HG03432 (cell line): ENCODE data around the gene NT5C3A.

ENCODE experiments used
- ATAC-seq: cut with Tn5 transposase; IDR thresholded peaks from one replicate; pipeline ENCODE4 v1.9.1; 2021; ENCODE audit warnings: mild to moderate bottlenecking, moderate library complexity; ENCODE audit not compliant: unreplicated experiment

The NT5C3A gene

GRCh38 chr7:33076737-33077136 lies 14.2 kb upstream of the NT5C3A start:
- ATAC-seq = peak; percentile 50

GRCh38 chr7:33075818-33076518 lies 13.4 kb upstream of the NT5C3A start:
- ATAC-seq = no peak

- no peak for ATAC-seq
Measured at GRCh38 chr7:33073243-33073642, 10.7 kb upstream of the NT5C3A start.

- ATAC-seq = no peak
Measured at GRCh38 chr7:33072471-33072870, 9.9 kb upstream of the NT5C3A start.

- ATAC-seq = no peak
Measured at GRCh38 chr7:33070831-33071230, 8.3 kb upstream of the NT5C3A start.

GRCh38 chr7:33070277-33070676 lies 7.7 kb upstream of the NT5C3A start:
- no peak for ATAC-seq

- ATAC-seq = no peak
Measured at GRCh38 chr7:33067921-33068320, 5.3 kb upstream of the NT5C3A start.

- no peak for ATAC-seq
Measured at GRCh38 chr7:33066771-33067170, 4.2 kb upstream of the NT5C3A start.

- no peak for ATAC-seq
Measured at GRCh38 chr7:33065981-33066380, 3.4 kb upstream of the NT5C3A start.

GRCh38 chr7:33062782-33063443 lies 337 bp upstream of the NT5C3A start:
- peak; percentile 95 for ATAC-seq

- ATAC-seq = no peak
Measured at GRCh38 chr7:33061282-33061937, 1.2 kb downstream of the NT5C3A start.

- ATAC-seq = no peak
Measured at GRCh38 chr7:33059635-33060034, 2.9 kb downstream of the NT5C3A start.

- no peak for ATAC-seq
Measured at GRCh38 chr7:33055158-33055557, 7.4 kb downstream of the NT5C3A start.

GRCh38 chr7:33054261-33054964 lies 8.2 kb downstream of the NT5C3A start:
- peak; percentile 36 for ATAC-seq

GRCh38 chr7:33053721-33054120 lies 8.9 kb downstream of the NT5C3A start:
- no peak for ATAC-seq

- ATAC-seq = peak; percentile 65
Measured at GRCh38 chr7:33050535-33051318, 11.8 kb downstream of the NT5C3A start.

GRCh38 chr7:33048704-33049103 lies 13.9 kb downstream of the NT5C3A start:
- no peak for ATAC-seq

- ATAC-seq = no peak
Measured at GRCh38 chr7:33048257-33048656, 14.3 kb downstream of the NT5C3A start.

- peak; percentile 37 for ATAC-seq
Measured at GRCh38 chr7:33044986-33045385, 17.6 kb downstream of the NT5C3A start.

GRCh38 chr7:33044401-33044718 lies 18.2 kb downstream of the NT5C3A start:
- ATAC-seq = no peak
